GM23338 (cell line): Measurements from ENCODE around the gene RNF186. TPM values are rescaled to one million over a fixed set of nuclear protein-coding genes. Genes with fewer than 3 reads are reported as not detected.

Experiments used
- ATAC-seq: fragments of 200-7000 bp; cut with Tn5 transposase; 3 replicates; pipeline ENCODE4 v1.9.1; 2020
- DNase-seq: peaks from one replicate; pipeline ENCODE4 v3.0.0-alpha.2; 2015; ENCODE audit warnings: low spot score
- H2AFZ ChIP-seq: fragments of 200-600 bp; sonication (generic); 2 replicates; pipeline ENCODE4 v1.8.0; 2016; ENCODE audit warnings: antibody characterized with exemption, mild to moderate bottlenecking, moderate library complexity
- H3F3A ChIP-seq: fragments of 200-600 bp; sonication (generic); replicated peaks from 2 replicates; pipeline ENCODE4 v1.8.0; 2017; ENCODE audit warnings: antibody characterized with exemption, mixed run types, low read depth
- H3K27ac ChIP-seq: fragments of 200-600 bp; sonication (generic); 2 replicates; pipeline ENCODE4 v1.6.1; 2016; ENCODE audit warnings: low read depth
- H3K27me3 ChIP-seq: fragments of 200-600 bp; sonication (generic); 2 replicates; pipeline ENCODE4 v1.8.0; 2016; ENCODE audit warnings: mild to moderate bottlenecking, mixed run types, moderate library complexity; ENCODE audit not compliant: insufficient read depth
- H3K36me3 ChIP-seq: fragments of 200-600 bp; sonication (generic); 2 replicates; pipeline ENCODE4 v1.8.0; 2016; ENCODE audit warnings: mild to moderate bottlenecking; ENCODE audit not compliant: insufficient read depth
- H3K4me1 ChIP-seq: fragments of 200-600 bp; sonication (generic); 2 replicates; pipeline ENCODE4 v1.8.0; 2016; ENCODE audit warnings: mild to moderate bottlenecking, moderate library complexity; ENCODE audit not compliant: insufficient read depth
- H3K4me2 ChIP-seq: fragments of 200-600 bp; sonication (generic); 2 replicates; pipeline ENCODE4 v1.7.1; 2017; ENCODE audit warnings: mixed run types
- H3K4me3 ChIP-seq: fragments of 200-600 bp; sonication (generic); 2 replicates; pipeline ENCODE4 v1.6.1; 2016; ENCODE audit warnings: mixed run types
- H3K79me2 ChIP-seq: fragments of 200-600 bp; sonication (generic); replicated peaks from 2 replicates; pipeline ENCODE4 v1.8.0; 2017; ENCODE audit warnings: mild to moderate bottlenecking; ENCODE audit not compliant: insufficient read depth
- H3K9me2 ChIP-seq: fragments of 200-600 bp; sonication (generic); 2 replicates; pipeline ENCODE4 v1.8.0; 2017; ENCODE audit not compliant: insufficient read depth
- H4K20me1 ChIP-seq: fragments of 200-600 bp; sonication (generic); replicated peaks from 2 replicates; pipeline ENCODE4 v1.8.0; 2017; ENCODE audit warnings: mild to moderate bottlenecking; ENCODE audit not compliant: insufficient read depth
- H3K27ac Mint-ChIP-seq: 2 replicates; pipeline ENCODE4 v1.8.0; 2020; ENCODE audit warnings: inconsistent platforms, mild to moderate bottlenecking, moderate library complexity, mixed read lengths
- H3K27me3 Mint-ChIP-seq: 3 replicates; pipeline ENCODE4 v1.8.0; 2022; ENCODE audit warnings: low read depth, mild to moderate bottlenecking, moderate library complexity, mixed read lengths, inconsistent platforms; ENCODE audit not compliant: insufficient read depth, poor library complexity
- H3K36me3 Mint-ChIP-seq: 3 replicates; pipeline ENCODE4 v1.8.0; 2021; ENCODE audit warnings: low read depth, mild to moderate bottlenecking, inconsistent platforms, moderate library complexity, mixed read lengths
- H3K4me1 Mint-ChIP-seq: 3 replicates; pipeline ENCODE4 v1.8.0; 2020; ENCODE audit warnings: mild to moderate bottlenecking, inconsistent platforms, mixed read lengths
- H3K4me3 Mint-ChIP-seq: 3 replicates; pipeline ENCODE4 v1.8.0; 2021; ENCODE audit warnings: moderate library complexity, mild to moderate bottlenecking, inconsistent platforms, mixed read lengths
- H3K9me3 Mint-ChIP-seq: 3 replicates; pipeline ENCODE4 v1.8.0; 2020; ENCODE audit warnings: moderate library complexity, mild to moderate bottlenecking, inconsistent platforms, mixed read lengths
- EZH2phosphoT487 ChIP-seq: fragments of 200-600 bp; sonication (generic); IDR thresholded peaks from one replicate; pipeline ENCODE4 v1.8.1; 2018; ENCODE audit warnings: antibody characterized with exemption; ENCODE audit not compliant: unreplicated experiment
- JUNB ChIP-seq: IDR thresholded peaks from one replicate; pipeline ENCODE4 v1.6.1; 2016; ENCODE audit warnings: antibody characterized with exemption; ENCODE audit not compliant: unreplicated experiment
- NANOG ChIP-seq: IDR thresholded peaks from 2 replicates; pipeline ENCODE4 v1.6.1; 2016; ENCODE audit warnings: antibody characterized with exemption, borderline replicate concordance
- POLR2AphosphoS5 ChIP-seq: IDR thresholded peaks from 2 replicates; pipeline ENCODE4 v1.6.1; 2016; ENCODE audit warnings: antibody characterized with exemption, low read depth
- ZNF114 ChIP-seq: fragments of 250-450 bp; sonication (Bioruptor Pico); IDR thresholded peaks from 2 replicates; pipeline ENCODE4 v1.5.0; 2020; ENCODE audit warnings: mild to moderate bottlenecking, moderate library complexity
- polyA plus RNA-seq: library from polyadenylated mRNA; unstranded; fragments of >200 nt; fragmentation: Nextera tagmentation; extraction: Ambion mirVana; gene quantifications from 2 replicates; pipeline ENCODE4 v1.2.1, GENCODE V29; 2016
- total RNA-seq: library from RNA; depleted of rRNA; stranded (reverse); fragments of >200 nt; shearing (Covaris generic); gene quantifications from 2 replicates; pipeline ENCODE4 v1.2.3, GENCODE V29; 2014
- TF ChIP-seq, protein P1 (sequence below): IDR thresholded peaks from 2 replicates; pipeline ENCODE4 v1.6.1; 2016; ENCODE audit warnings: antibody characterized with exemption
- TF ChIP-seq, protein P2 (sequence below): IDR thresholded peaks from one replicate; pipeline ENCODE4 v1.6.1; 2018; ENCODE audit warnings: antibody characterized with exemption; ENCODE audit not compliant: unreplicated experiment
- TF ChIP-seq, protein P3 (sequence below): fragments of 250-450 bp; sonication (Bioruptor Pico); IDR thresholded peaks from 2 replicates; pipeline ENCODE4 v1.5.0; 2020; ENCODE audit warnings: mild to moderate bottlenecking, moderate library complexity

The RNF186 gene
- total and polyA plus RNA-seq, 2 experiments from 2014 or later = not detected

DNA sequence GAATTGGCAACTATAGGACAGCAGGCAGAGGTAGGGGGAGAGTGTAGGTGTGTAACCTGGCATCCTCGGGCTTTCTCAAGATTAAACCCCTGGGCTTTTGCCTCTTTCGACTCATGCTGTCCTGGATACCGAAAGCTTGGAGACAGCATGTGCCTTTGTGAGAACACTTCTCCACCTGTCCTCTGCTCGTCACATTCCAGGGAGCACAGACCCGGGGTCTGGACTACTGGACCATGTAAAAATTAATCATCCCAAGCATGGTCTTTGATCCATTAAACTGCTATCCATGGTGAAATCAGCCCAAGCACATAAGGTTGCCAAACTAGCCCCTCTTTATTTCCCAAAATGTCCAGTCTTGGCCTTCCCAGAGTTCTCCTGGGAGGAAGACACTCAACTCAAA, 9.0 kb upstream of the RNF186 start:
- H3K4me2 ChIP-seq = no peak overlapping the region
- H3K4me1 Mint-ChIP-seq = peaks cover 13% of the 10 kb centered on the region
- no peak for DNase-seq
- H3K9me2 ChIP-seq = peaks cover 3% of the 10 kb centered on the region; the same call in 1 of the 2 replicates
- no peak overlapping the region for H3K4me3 Mint-ChIP-seq
- TF ChIP-seq EZH2phosphoT487 (no peak), ZNF114 (CRISPR knock-in tag) (no peak), POLR2AphosphoS5 (no peak), NANOG (no peak)
- TF ChIP-seq, protein P1, sequence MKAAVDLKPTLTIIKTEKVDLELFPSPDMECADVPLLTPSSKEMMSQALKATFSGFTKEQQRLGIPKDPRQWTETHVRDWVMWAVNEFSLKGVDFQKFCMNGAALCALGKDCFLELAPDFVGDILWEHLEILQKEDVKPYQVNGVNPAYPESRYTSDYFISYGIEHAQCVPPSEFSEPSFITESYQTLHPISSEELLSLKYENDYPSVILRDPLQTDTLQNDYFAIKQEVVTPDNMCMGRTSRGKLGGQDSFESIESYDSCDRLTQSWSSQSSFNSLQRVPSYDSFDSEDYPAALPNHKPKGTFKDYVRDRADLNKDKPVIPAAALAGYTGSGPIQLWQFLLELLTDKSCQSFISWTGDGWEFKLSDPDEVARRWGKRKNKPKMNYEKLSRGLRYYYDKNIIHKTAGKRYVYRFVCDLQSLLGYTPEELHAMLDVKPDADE = no peak
- TF ChIP-seq, protein P2, sequence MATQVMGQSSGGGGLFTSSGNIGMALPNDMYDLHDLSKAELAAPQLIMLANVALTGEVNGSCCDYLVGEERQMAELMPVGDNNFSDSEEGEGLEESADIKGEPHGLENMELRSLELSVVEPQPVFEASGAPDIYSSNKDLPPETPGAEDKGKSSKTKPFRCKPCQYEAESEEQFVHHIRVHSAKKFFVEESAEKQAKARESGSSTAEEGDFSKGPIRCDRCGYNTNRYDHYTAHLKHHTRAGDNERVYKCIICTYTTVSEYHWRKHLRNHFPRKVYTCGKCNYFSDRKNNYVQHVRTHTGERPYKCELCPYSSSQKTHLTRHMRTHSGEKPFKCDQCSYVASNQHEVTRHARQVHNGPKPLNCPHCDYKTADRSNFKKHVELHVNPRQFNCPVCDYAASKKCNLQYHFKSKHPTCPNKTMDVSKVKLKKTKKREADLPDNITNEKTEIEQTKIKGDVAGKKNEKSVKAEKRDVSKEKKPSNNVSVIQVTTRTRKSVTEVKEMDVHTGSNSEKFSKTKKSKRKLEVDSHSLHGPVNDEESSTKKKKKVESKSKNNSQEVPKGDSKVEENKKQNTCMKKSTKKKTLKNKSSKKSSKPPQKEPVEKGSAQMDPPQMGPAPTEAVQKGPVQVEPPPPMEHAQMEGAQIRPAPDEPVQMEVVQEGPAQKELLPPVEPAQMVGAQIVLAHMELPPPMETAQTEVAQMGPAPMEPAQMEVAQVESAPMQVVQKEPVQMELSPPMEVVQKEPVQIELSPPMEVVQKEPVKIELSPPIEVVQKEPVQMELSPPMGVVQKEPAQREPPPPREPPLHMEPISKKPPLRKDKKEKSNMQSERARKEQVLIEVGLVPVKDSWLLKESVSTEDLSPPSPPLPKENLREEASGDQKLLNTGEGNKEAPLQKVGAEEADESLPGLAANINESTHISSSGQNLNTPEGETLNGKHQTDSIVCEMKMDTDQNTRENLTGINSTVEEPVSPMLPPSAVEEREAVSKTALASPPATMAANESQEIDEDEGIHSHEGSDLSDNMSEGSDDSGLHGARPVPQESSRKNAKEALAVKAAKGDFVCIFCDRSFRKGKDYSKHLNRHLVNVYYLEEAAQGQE = no peak
- H3K36me3 ChIP-seq = no peaks in the 10 kb centered on the region
- no peak overlapping the region for H3K27ac ChIP-seq
- no peak for ATAC-seq
- H3K4me3 ChIP-seq = no peak overlapping the region
- H3K36me3 Mint-ChIP-seq = no peaks in the 10 kb centered on the region
- no peak overlapping the region for H2AFZ ChIP-seq
- no peaks in the 10 kb centered on the region for H3K4me1 ChIP-seq
- H3K27me3 Mint-ChIP-seq = peaks cover 7% of the 10 kb centered on the region
- no peaks in the 10 kb centered on the region for H4K20me1 ChIP-seq
- H3K79me2 ChIP-seq = no peaks in the 10 kb centered on the region
- H3K27ac Mint-ChIP-seq = no peak overlapping the region
- no peaks in the 10 kb centered on the region for H3F3A ChIP-seq
- peaks cover under 1% of the 10 kb centered on the region; the same call in 1 of the 3 replicates for H3K9me3 Mint-ChIP-seq
- H3K27me3 ChIP-seq = no peaks in the 10 kb centered on the region

DNA sequence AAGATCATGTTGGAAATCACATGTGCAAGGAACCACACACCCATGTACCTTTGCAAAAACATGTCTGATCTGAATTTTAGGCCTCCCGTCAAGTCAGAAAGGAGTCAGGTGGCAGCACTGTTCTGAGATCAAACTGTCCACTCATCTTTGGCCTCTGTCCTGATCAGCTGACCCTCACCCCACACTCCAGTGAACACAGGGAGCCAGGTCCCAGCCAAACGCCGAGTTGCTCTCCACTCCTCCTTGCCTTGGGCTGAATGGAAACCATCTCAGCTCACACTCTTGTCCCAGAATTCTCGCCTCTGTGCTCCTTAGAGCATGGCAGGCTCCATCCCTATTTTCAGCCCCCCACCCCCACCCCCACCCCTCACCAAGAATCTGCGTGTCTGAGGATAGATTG, 4.6 kb upstream of the RNF186 start:
- H2AFZ ChIP-seq = peak overlapping the region; percentile 98
- H3K9me3 Mint-ChIP-seq = no peaks in the 10 kb centered on the region
- no peak overlapping the region for H3K27ac Mint-ChIP-seq
- H3K27ac ChIP-seq = no peak overlapping the region
- H3K4me3 Mint-ChIP-seq = no peak overlapping the region
- no peaks in the 10 kb centered on the region for H4K20me1 ChIP-seq
- peaks cover 32% of the 10 kb centered on the region for H3K4me1 Mint-ChIP-seq
- H3K4me3 ChIP-seq = no peak overlapping the region
- peaks cover 3% of the 10 kb centered on the region; the same call in 1 of the 2 replicates for H3K9me2 ChIP-seq
- peaks cover 4% of the 10 kb centered on the region for H3K27me3 Mint-ChIP-seq
- H3K36me3 Mint-ChIP-seq = no peaks in the 10 kb centered on the region; the same call in 2 of the 3 replicates
- ATAC-seq = no peak
- no peaks in the 10 kb centered on the region for H3K79me2 ChIP-seq
- H3K4me2 ChIP-seq = no peak overlapping the region
- no peaks in the 10 kb centered on the region for H3F3A ChIP-seq
- DNase-seq = no peak
- no peaks in the 10 kb centered on the region for H3K36me3 ChIP-seq
- H3K27me3 ChIP-seq = no peaks in the 10 kb centered on the region
- peaks cover 26% of the 10 kb centered on the region for H3K4me1 ChIP-seq
- TF ChIP-seq NANOG (no peak), JUNB (no peak)
- TF ChIP-seq, protein P3, sequence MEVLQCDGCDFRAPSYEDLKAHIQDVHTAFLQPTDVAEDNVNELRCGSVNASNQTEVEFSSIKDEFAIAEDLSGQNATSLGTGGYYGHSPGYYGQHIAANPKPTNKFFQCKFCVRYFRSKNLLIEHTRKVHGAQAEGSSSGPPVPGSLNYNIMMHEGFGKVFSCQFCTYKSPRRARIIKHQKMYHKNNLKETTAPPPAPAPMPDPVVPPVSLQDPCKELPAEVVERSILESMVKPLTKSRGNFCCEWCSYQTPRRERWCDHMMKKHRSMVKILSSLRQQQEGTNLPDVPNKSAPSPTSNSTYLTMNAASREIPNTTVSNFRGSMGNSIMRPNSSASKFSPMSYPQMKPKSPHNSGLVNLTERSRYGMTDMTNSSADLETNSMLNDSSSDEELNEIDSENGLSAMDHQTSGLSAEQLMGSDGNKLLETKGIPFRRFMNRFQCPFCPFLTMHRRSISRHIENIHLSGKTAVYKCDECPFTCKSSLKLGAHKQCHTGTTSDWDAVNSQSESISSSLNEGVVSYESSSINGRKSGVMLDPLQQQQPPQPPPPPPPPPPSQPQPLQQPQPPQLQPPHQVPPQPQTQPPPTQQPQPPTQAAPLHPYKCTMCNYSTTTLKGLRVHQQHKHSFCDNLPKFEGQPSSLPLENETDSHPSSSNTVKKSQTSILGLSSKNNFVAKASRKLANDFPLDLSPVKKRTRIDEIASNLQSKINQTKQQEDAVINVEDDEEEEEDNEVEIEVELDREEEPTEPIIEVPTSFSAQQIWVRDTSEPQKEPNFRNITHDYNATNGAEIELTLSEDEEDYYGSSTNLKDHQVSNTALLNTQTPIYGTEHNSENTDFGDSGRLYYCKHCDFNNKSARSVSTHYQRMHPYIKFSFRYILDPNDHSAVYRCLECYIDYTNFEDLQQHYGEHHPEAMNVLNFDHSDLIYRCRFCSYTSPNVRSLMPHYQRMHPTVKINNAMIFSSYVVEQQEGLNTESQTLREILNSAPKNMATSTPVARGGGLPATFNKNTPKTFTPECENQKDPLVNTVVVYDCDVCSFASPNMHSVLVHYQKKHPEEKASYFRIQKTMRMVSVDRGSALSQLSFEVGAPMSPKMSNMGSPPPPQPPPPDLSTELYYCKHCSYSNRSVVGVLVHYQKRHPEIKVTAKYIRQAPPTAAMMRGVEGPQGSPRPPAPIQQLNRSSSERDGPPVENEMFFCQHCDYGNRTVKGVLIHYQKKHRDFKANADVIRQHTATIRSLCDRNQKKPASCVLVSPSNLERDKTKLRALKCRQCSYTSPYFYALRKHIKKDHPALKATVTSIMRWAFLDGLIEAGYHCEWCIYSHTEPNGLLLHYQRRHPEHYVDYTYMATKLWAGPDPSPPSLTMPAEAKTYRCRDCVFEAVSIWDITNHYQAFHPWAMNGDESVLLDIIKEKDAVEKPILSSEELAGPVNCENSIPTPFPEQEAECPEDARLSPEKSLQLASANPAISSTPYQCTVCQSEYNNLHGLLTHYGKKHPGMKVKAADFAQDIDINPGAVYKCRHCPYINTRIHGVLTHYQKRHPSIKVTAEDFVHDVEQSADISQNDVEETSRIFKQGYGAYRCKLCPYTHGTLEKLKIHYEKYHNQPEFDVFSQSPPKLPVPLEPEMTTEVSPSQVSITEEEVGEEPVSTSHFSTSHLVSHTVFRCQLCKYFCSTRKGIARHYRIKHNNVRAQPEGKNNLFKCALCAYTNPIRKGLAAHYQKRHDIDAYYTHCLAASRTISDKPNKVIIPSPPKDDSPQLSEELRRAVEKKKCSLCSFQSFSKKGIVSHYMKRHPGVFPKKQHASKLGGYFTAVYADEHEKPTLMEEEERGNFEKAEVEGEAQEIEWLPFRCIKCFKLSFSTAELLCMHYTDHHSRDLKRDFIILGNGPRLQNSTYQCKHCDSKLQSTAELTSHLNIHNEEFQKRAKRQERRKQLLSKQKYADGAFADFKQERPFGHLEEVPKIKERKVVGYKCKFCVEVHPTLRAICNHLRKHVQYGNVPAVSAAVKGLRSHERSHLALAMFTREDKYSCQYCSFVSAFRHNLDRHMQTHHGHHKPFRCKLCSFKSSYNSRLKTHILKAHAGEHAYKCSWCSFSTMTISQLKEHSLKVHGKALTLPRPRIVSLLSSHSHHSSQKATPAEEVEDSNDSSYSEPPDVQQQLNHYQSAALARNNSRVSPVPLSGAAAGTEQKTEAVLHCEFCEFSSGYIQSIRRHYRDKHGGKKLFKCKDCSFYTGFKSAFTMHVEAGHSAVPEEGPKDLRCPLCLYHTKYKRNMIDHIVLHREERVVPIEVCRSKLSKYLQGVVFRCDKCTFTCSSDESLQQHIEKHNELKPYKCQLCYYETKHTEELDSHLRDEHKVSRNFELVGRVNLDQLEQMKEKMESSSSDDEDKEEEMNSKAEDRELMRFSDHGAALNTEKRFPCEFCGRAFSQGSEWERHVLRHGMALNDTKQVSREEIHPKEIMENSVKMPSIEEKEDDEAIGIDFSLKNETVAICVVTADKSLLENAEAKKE (CRISPR knock-in tag) = no peak
